HG03159 (cell line): Measurements from ENCODE around the gene NUTF2.
"Not testable (repeated sequence)": the region's sequence is repeated elsewhere in the genome, so short reads cannot be mapped to it uniquely, and the experiment has no call there.

Source experiments
- ATAC-seq: cut with Tn5 transposase; IDR thresholded peaks from one replicate; pipeline ENCODE4 v1.9.1; 2021; ENCODE audit warnings: mild to moderate bottlenecking, moderate library complexity; ENCODE audit not compliant: unreplicated experiment

The NUTF2 gene

GRCh38 chr16:67883146-67883871, 36.6 kb downstream of the NUTF2 start:
- ATAC-seq, result no peak

- ATAC-seq, result no peak
Measured at GRCh38 chr16:67883872-67884261, 37.1 kb downstream of the NUTF2 start.

- no peak for ATAC-seq
Measured at GRCh38 chr16:67884684-67885083, 38.0 kb downstream of the NUTF2 start, which contains the start of gene NRN1L. NRN1L (plus strand) TSS chr16:67884885; CDS start chr16:67884904, 19 bp downstream.

- no peak for ATAC-seq
Measured at GRCh38 chr16:67885545-67885944, 38.8 kb downstream of the NUTF2 start.

- no peak for ATAC-seq
Measured at GRCh38 chr16:67885976-67886375, 39.2 kb downstream of the NUTF2 start.

GRCh38 chr16:67886387-67886786, 39.7 kb downstream of the NUTF2 start:
- ATAC-seq, result no peak

GRCh38 chr16:67888331-67888730, 41.6 kb downstream of the NUTF2 start:
- ATAC-seq, result no peak

GRCh38 chr16:67892375-67892774, 45.6 kb downstream of the NUTF2 start:
- no peak for ATAC-seq

GRCh38 chr16:67892899-67893742, 46.4 kb downstream of the NUTF2 start, which contains the start of gene PSKH1:
PSKH1 (plus strand) TSS chr16:67893254; CDS start chr16:67908750, 15,496 bp downstream.
- peak; percentile 90 for ATAC-seq

GRCh38 chr16:67893743-67894399, 47.1 kb downstream of the NUTF2 start:
- ATAC-seq, result no peak

- no peak for ATAC-seq
Measured at GRCh38 chr16:67897231-67897630, 50.5 kb downstream of the NUTF2 start.

- no peak for ATAC-seq
Measured at GRCh38 chr16:67901734-67902133, 55.0 kb downstream of the NUTF2 start.

GRCh38 chr16:67902831-67903230, 56.1 kb downstream of the NUTF2 start:
- ATAC-seq, result no peak

GRCh38 chr16:67907397-67908180, 60.9 kb downstream of the NUTF2 start:
- no peak for ATAC-seq

- ATAC-seq, result no peak
Measured at GRCh38 chr16:67909056-67909742, 62.5 kb downstream of the NUTF2 start.

GRCh38 chr16:67910158-67910557, 63.4 kb downstream of the NUTF2 start:
- ATAC-seq, result no peak

GRCh38 chr16:67914758-67915495, 68.2 kb downstream of the NUTF2 start:
- ATAC-seq, result no peak

GRCh38 chr16:67915496-67915769, 68.7 kb downstream of the NUTF2 start:
- ATAC-seq, result not testable (repeated sequence)

GRCh38 chr16:67915831-67916723, 69.3 kb downstream of the NUTF2 start:
- ATAC-seq, result no peak
